AG09309 (cell line): ENCODE results near the gene OLFML2A.

Source experiments
- DNase-seq: peaks from one replicate; pipeline ENCODE4 v3.0.0-alpha.2; 2010; ENCODE audit warnings: low read depth
- H3K4me3 ChIP-seq: 2 replicates; pipeline ENCODE4 v1.5.1; 2011; ENCODE audit warnings: mild to moderate bottlenecking, low read depth, low read length, moderate library complexity; ENCODE audit not compliant: control insufficient read depth
- TF ChIP-seq, protein P1 (sequence below): IDR thresholded peaks from 2 replicates; pipeline ENCODE4 v1.5.1; 2011; ENCODE audit warnings: mild to moderate bottlenecking, low read depth, low read length, inconsistent platforms; ENCODE audit not compliant: insufficient read depth, control insufficient read depth; ENCODE audit errors: missing control alignments

OLFML2A gene

DNA sequence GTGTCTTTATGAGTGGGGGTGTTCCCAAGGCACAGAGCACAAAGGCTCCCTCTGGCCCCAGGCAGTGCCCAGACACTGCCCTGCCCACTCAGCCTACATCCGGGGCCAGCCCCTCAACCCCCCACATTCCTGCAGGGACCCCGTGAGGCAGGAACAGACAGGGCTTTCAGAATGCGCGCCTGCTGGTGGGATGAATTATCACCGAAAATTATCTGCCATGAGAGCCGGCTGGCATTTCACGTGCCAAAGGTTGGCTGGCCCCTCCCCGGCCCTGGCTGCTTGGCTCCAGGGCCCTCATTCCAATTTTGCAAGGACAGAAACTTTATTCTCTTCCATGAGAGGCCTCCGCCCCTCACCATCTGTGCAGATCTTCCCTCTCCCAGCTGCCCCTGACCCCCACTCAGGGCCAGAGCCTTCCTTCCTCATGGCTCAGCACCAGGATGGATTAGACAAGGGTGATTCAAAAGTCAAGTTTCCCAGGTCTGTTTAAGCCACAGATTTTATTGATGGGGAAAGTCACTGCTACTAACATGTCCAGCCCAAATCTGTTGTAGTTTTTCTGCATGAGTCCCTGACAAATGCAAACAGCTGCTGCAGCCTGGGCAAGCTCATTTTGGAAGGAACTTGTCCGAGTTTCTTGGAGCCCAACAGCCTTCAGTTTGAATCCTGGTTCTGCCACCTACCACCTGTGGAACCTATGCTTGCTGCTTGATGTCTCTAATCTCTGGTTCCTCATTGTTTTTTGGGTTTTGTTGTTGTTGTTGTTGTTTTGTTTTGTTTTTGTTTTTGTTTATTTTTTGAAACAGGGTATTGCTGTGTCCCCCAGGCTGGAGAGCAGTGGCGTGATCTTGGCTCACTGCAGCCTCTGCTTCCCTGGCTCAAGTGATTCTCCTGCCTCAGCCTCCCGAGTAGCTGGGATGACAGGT is 44.0 kb downstream of the OLFML2A start:
- no peak for DNase-seq
- H3K4me3 ChIP-seq = no peak overlapping the region
- TF ChIP-seq, protein P1, sequence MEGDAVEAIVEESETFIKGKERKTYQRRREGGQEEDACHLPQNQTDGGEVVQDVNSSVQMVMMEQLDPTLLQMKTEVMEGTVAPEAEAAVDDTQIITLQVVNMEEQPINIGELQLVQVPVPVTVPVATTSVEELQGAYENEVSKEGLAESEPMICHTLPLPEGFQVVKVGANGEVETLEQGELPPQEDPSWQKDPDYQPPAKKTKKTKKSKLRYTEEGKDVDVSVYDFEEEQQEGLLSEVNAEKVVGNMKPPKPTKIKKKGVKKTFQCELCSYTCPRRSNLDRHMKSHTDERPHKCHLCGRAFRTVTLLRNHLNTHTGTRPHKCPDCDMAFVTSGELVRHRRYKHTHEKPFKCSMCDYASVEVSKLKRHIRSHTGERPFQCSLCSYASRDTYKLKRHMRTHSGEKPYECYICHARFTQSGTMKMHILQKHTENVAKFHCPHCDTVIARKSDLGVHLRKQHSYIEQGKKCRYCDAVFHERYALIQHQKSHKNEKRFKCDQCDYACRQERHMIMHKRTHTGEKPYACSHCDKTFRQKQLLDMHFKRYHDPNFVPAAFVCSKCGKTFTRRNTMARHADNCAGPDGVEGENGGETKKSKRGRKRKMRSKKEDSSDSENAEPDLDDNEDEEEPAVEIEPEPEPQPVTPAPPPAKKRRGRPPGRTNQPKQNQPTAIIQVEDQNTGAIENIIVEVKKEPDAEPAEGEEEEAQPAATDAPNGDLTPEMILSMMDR = no peak

DNA sequence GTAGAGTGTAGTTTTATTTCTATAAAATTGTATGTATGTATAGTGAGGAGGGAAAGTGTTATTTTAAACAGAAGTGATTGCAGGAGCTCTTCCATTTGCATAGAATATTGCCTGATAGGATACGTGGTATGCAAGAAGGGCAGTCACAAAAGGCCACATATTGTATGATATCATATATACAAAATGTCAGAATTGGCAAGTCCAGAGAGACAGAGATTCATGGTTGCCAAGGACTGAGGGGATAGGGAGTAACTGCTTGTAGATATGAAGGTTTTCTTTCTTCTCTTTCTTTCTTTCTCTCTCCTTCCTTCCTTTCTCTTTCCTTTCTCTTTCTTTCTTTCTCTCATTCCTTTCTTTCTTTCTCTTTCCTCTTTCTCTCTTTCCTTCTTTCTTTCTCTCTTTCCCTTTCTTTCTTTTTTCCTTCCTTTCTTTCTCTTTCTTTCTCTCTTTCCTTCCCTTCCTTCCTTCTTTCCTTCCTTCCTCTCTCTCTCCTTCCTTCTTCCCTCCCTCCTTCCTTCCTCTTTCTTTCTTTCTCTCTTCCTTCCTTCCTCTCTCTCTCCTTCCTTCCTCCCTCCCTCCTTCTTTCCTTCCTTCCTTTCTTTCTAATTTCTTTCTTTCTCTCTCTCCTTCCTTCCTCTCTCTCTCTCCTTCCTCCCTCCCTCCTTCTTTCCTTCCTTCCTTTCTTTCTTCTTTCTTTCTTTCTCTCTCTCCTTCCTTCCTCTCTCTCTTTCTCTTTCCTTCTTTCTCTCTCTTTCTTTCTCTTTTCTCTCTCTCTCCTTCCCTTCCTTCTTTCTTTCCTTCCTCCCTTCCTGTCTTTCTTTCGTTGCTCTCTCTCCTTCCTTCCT is 51.8 kb downstream of the OLFML2A start:
- no peak overlapping the region for H3K4me3 ChIP-seq
- no peak for DNase-seq
- TF ChIP-seq, protein P1 = no peak

DNA sequence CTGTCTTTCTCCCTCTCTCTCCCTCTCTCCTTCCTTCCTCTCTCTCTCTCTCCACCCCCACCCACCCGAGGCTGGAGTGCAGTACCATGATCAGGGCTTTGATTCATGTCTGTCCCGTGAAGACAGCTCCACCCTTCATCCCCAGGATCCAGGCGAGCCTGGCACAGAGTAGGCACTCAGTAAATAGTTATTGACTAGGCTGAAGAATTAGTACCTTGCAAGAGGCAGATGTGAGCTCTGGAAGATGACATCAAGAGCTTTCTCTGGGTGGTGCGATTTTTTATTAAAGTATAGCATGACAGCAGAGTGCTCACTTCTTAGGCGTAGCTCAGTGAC is 52.4 kb downstream of the OLFML2A start:
- DNase-seq = no peak
- TF ChIP-seq, protein P1 = no peak

DNA sequence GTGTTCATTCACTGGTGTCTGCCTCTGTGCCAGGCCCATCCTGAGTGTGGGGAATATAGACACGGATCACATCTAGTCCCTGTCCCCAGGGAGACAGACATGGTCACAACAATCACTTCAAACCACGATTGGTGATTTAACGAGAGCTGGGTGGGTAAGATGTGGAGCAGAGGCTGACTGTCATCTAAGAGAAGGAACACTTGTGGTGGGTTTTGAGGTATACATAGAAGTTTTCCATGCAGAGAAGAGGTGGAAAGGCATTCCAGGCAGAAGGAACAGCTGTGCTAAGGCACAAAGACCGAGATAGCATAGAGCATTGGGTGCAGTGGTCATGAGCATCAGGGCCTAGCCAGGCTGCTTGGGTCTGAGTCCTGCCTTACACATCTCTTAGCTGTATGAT is 53.7 kb downstream of the OLFML2A start:
- TF ChIP-seq, protein P1 = no peak
- H3K4me3 ChIP-seq = no peak overlapping the region
- DNase-seq = no peak

More for the DNA sequence above, 52.4 kb downstream of the OLFML2A start:
- no peak overlapping the region for H3K4me3 ChIP-seq

DNA sequence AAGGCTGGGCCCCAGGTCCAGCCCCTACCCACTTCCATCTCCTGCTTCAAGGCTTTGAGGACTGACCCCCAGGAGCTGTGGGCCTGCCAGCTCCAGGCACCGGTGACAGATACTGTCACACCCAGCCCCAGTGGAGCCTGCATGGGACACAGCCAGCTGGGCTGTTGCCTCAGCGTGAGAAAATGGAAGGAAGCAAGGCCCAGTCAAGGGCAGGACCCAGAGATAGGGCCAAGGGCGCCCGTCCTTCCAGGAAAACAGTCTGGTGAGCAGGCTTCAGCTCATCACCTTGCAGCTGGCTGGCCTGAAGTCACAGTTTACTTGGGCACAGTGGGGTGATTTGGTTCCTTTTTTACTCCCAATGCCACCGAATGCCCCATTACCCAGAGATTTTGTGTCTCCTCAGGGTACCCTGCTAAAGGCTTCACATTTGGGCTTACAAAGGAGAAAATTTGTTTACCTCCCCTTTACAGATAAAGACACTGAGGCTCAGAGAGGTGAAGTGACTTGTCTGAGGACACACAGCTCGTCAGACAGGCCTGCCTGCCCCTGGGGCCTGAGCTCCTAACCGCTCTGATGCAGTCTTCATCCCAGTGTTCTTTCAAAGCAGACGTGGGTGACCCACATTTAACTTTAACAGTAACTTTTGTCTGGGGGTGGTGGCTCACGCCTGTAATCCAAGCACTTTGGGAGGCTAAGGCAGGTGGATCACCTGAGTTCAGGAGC is 54.9 kb downstream of the OLFML2A start:
- TF ChIP-seq, protein P1 = no peak
- no peak overlapping the region for H3K4me3 ChIP-seq
- no peak for DNase-seq

DNA sequence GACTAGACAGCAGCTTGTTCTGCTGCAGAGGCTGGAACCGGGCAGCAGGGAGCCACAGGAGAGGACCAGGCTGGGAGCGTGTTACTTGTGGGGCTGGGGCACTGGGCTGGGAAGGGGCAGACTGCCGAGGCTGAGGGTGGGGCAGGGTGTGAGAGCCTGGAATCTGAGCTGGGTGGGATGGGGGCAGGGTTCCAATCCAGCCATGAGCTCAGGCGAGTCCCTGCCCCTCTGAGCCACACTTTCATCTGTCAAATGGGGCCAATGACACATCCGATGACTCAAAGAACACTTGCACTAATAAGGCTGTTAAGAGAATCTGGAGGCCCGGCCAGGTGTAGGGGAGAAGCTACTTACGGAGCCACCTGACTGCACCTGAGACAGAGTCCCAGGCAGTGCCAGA is 57.7 kb downstream of the OLFML2A start:
- TF ChIP-seq, protein P1 = no peak
- no peak for DNase-seq
- no peak overlapping the region for H3K4me3 ChIP-seq
